HG03378 (cell line): ENCODE results near the gene CAT.
A peak's percentile ranks its signal among the peaks of the same experiment; 100 is the strongest.

Source experiments
- ATAC-seq: cut with Tn5 transposase; IDR thresholded peaks from one replicate; pipeline ENCODE4 v1.9.1; 2021; ENCODE audit warnings: mild to moderate bottlenecking, moderate library complexity; ENCODE audit not compliant: unreplicated experiment

Gene CAT

GRCh38 chr11:34493926-34494595 lies 55.3 kb downstream of the CAT start:
- no peak for ATAC-seq

DNA sequence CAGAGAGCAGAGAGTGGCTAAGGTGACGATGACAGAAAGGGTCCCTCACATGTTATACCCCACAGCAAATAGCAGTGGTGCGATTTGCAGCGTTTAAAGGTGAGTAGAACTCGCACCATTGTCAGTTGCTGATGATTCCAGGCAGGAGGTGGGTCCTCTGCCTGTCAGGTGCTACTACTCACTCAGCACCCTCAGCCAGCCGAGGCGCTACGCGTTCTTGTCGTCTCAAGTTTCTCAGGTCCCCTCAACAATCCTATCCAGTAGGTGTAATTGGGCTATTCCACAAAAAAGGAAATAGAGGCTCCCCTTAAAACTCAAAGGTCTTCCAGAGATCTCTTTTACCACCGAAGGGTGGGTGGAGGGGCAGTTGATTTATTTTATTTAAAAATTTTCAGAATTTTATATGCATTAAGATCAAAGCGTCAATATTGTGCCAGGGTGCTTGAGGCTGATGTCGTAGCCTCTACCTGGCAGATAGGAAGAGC lies 56.5 kb downstream of the CAT start:
- ATAC-seq = no peak

- no peak for ATAC-seq
These were observed 57.1 kb downstream of the CAT start for GRCh38 chr11:34495724-34496377.

- no peak for ATAC-seq
These were observed 61.2 kb downstream of the CAT start for GRCh38 chr11:34499719-34500500.

DNA sequence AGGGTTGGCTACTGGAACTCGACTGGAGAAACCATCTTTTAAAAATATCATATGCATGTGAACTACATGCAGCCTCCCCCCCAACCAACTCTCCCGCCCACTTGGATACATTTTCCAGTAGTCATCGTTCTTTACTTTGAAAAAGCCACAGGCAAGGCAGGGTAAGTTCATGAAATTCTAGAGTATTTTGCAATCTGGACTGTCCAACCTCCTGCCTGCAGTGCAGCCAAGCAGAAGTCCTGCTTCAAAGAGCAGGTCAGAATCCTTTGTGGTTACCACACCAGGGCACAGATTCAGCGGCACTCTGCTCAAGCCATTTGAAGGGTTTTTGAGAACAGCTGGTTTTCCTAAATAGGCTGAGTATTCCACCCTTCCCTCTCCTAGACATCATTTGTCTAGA lies 62.8 kb downstream of the CAT start:
- ATAC-seq = no peak

DNA sequence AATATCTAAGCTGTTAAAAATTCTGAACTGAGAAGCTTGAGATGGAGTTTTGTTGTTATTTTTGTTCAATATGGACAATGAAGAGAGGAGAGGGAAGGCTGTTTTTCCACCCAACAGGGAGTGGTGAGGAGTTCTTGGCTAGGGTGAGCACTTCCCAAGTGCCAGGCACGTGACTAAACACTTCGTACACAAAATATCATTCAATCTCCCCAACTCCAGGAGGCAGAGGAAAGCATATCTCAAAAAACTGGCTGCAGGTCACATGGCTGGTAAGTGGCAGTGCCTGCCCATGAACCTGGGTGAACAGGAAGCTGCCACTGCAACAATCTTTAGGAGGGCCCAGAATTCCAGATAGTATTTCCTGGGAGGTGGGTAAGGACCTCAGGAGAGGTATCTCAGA lies 63.2 kb downstream of the CAT start:
- ATAC-seq = no peak

DNA sequence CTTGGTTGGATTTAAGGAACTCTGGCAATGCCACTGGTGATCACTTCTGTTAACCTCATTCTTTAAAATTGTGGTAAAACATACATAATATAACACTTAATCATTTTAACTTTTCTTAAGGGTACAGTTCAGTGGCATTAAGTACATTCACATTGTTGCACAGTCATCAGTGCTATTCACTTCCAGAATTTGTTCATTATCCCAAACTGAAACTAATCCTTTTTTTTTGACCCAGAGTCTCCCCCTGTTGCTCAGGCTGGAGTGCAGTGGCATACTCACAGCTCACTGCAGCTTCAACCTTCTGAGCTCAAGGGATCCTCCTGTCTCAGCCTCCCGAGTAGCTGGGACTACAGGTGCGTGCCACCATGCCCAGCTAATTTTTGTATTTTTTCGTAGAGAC lies 64.2 kb downstream of the CAT start:
- ATAC-seq = no peak

GRCh38 chr11:34505874-34506273 lies 67.1 kb downstream of the CAT start:
- ATAC-seq = no peak

GRCh38 chr11:34507156-34507555 lies 68.4 kb downstream of the CAT start:
- ATAC-seq = no peak

- no peak for ATAC-seq
These were observed 68.9 kb downstream of the CAT start for GRCh38 chr11:34507610-34508009.

DNA sequence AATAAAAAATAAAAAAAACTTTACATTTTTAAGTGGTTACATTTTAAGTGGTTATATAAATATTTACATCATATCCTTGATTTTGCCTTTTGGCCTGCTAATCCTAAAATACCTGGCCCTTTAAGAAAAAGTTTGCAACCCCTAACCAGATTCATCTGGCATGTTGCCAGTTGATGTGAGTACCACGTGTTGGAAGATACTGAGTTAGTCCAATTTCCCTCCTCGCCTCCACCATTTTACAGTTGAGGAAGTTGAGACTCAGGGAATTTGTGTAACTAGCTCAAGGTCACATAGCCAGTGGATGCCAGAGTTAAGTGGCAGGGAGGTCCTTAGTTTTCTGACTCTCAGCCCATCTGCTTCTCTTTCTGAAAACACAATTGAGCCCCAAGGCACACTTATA lies 69.8 kb downstream of the CAT start:
- no peak for ATAC-seq

- ATAC-seq = no peak
These were observed 70.7 kb downstream of the CAT start for GRCh38 chr11:34509336-34509876.

DNA sequence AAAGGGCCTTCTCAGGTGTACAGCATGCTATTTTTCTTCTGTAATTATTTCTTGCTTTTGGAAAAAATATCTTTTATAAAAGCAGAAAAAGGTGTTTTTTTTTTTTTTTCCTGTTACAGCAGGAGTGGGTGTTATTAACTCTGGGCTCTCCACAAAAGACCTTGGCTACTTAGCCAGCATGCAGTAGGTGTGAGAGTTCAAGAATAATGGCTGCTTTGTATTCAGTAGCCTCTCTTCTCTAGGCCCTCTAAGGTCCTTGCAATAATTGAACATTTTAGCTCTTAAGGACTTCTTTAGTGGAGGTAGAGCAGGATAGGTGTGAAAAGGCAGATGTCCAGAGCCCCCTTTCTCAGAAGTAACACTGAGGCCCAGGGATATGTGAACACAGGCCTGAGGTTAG lies 71.5 kb downstream of the CAT start:
- no peak for ATAC-seq

DNA sequence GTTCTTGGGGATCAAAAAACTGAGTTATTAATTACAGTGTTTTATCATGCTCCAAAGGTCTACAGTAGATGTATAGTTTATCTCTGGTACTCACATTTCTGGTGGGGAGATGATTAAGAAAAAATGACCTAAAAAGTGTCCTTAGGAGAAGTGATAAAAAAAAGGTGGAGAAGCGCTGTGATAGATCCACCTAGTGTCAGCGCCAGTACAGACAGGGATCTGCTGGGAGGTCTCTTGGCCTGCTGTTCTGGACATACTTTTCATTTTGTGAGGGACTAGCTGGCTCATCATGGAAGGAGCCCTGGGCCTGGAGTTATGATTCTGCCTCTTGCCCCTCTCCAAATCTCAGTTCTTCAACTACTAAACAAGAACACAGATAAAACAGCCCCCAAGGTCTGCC lies 71.9 kb downstream of the CAT start:
- ATAC-seq = no peak

DNA sequence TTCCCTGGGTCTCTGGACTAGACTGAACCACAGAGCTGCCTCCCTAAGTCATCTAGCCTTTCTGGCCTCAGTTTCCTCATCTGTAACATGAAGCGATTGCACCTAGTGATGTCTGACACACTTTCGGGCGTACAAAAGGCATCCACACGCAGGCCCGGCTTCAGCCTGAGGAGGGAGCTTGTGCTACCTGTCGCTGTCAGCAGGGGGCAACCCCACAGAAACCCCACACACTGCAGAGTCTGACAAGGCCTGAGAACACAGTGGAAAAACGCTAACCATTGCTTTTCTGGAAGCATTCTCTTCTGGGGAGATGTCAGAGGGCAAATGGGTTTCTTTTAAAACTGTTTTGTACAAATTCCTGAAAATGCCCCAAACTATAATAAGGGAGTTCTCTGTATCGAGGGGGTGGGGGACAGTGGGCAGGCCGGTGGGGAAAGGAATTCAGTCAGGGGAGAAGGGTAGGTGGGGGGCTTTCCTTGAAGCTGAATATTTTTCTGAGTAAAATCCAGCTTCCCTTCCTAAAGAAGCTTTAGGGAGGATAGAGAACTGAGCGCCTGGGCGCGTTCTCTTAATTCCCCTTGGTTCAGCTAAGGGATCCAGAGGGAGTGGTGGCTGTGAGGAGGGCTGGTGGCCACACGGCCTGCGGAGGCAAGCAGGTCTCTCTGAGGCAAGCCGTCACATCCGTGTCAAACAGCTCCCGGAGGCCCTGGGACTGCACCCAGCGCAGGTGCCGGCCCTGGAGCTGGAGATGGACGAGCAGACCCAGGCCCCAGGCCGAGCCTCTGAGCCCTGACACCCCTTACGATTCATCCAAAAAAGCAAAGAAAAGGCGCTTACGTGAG lies 74.3 kb downstream of the CAT start:
- ATAC-seq = peak; percentile 88

GRCh38 chr11:34513682-34514449 lies 75.1 kb downstream of the CAT start, which contains the start of gene ELF5:
ELF5 (minus strand) TSS chr11:34513794; CDS start chr11:34505749, 8,045 bp downstream.
- no peak for ATAC-seq

- ATAC-seq = no peak
These were observed 75.9 kb downstream of the CAT start for GRCh38 chr11:34514597-34514996.

DNA sequence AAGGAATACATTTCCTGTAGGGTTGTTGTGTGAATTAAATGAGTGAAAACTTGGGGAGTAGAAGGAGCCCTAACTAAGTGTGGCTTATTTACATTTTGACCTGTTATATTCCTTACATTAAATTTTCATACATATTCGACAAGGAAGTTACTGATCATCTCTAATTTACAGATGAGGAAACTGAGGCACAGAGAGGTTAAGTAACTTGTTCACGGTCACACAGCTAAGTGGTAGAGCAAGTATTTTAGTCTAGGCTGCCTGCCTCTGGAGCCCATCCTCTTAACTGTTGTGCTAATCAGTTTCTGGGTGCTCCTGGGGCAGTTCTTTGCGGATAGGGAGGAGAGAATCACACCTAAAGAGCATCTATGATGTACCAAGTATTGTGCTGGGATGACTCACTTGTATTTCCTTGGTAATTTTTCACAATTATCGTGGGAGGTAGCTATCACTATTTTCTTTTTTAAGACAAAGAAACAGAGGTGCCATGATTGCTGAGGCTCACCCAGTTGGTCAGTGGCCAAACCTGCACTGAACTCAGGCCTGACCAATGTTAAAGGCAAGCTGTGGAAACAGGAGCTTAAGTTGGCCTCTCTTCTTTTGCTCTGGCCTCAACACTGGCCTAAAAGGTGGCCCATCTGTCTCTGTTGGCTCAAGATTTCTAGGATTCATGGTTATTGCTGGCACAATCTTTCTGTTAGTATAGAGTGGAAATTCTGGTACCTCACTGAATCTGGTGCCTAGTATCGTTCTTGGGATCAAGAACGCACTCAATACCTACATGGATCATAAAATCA lies 77.7 kb downstream of the CAT start:
- no peak for ATAC-seq

- no peak for ATAC-seq
These were observed 81.0 kb downstream of the CAT start for GRCh38 chr11:34519595-34520235.
